ENCODE data around the gene DMXL1.

DMXL1 gene, protein sequence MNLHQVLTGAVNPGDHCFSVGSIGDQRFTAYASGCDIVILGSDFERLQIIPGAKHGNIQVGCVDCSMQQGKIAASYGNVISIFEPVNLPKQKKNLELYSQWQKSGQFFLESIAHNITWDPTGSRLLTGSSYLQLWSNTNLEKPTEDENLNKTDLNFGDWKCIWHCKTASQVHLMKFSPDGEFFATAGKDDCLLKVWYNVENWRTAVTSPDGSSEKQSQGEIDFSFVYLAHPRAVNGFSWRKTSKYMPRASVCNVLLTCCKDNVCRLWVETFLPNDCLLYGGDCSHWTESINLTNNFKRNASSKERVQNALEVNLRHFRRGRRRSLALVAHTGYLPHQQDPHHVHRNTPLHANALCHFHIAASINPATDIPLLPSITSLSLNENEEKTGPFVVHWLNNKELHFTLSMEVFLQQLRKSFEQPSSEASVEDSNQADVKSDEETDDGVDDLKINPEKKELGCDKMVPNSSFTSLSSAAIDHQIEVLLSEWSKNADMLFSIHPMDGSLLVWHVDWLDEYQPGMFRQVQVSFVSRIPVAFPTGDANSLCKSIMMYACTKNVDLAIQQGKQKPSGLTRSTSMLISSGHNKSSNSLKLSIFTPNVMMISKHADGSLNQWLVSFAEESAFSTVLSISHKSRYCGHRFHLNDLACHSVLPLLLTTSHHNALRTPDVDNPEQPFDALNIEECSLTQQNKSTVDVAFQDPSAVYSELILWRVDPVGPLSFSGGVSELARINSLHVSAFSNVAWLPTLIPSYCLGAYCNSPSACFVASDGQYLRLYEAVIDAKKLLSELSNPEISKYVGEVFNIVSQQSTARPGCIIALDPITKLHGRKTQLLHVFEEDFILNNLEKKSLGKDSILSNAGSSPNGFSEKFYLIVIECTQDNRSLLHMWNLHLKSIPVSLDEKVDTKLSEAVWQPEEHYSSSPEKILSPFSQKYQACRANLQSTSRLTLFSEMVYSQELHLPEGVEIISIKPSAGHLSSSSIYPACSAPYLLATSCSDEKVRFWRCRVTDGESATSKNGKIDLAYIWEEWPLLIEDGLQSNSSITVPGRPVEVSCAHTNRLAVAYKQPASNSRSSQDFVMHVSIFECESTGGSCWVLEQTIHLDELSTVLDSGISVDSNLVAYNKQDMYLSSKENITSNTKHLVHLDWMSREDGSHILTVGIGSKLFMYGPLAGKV (N-terminal part only)

DNA sequence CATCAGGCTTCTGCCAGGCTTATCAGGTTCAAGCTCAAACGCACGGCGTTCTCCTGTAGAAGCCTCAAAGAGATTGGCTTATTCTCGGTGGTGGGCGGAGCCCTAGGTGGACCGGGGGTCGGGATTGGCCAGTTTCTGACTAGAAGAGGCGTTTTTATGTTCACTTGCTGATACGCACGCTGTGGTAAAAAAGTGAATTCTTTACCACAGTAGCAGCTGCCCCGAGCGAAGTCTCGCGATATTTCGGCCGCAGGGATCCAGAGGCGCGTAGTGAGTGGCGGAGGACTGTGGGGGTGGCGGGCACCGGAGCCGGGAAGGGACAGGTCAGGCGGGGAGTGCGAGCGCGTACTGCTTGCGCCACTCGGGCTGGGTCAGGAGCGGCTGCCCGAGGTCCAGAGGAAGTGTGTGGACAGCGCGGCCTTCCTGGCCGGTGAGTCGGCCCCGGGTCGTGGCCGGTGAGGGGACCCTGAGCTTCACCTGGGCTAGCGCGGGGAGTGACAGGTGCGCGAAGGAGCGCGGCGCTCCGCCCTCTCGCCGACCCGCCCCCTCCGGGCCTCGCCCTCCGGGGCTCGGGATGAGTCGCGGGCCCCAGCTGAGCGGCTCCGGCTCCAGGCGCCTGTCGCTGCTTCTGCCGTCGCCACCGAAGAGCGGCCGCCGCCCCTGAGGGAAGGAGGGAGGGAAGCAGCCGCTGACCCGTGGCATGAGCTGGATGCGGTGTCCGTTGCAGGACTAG, at the start of gene DMXL1:
Gene DMXL1 (plus strand): TSS at position 260 of the 733 bp plus-strand sequence. CDS start 483 bp downstream, outside the sequence.
- Mint-ChIP-seq H3K4me3 (peak within 1 kb of the TSS; percentile 92), H3K9me3 (no peaks in the 10 kb centered on the region), H3K27me3 (no peaks in the 10 kb centered on the region), H3K4me1 (ENCODE audit: low read depth) (peaks cover 41% of the 10 kb centered on the region), H3K27ac (peak within 1 kb of the TSS; percentile 97), H3K36me3 (ENCODE audit: low read depth) (peaks cover 11% of the 10 kb centered on the region)
- peak; percentile 97 for DNase-seq

DNA sequence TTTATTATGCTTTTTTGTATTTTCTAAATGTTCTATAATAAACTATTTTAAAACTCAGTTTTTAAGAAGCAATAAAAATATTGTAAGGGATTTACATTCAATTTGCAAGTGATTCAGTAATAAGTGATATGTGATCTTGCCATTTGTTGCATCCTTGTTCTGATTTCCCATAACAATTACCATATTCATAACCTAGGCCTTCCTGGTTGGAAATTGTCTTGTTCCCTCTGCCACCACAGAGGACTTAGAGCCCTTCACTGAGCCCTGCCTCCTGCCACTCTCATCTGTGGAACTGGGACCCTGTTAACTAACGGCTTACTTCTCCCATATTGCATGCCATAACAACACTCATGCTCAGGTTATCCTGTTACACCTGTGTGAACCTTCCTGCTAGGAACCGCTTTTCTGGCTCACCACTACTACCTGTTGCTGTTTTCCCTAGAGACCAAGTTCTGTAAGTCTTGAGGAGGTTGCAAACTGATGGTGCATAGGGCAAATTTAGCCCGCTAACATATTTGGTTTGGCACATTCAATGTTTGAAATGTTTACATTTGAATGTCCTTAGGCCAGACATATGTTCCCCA, 49.6 kb upstream of the DMXL1 start:
- H3K9me3 Mint-ChIP-seq, result no peaks in the 10 kb centered on the region
- no peak overlapping the region for H3K27ac Mint-ChIP-seq
- H3K27me3 Mint-ChIP-seq, result no peaks in the 10 kb centered on the region
- no peak overlapping the region for H3K4me3 Mint-ChIP-seq
- peaks cover 5% of the 10 kb centered on the region for H3K4me1 Mint-ChIP-seq (ENCODE audit: low read depth)
- DNase-seq, result no peak
- no peaks in the 10 kb centered on the region for H3K36me3 Mint-ChIP-seq (ENCODE audit: low read depth)

DNA sequence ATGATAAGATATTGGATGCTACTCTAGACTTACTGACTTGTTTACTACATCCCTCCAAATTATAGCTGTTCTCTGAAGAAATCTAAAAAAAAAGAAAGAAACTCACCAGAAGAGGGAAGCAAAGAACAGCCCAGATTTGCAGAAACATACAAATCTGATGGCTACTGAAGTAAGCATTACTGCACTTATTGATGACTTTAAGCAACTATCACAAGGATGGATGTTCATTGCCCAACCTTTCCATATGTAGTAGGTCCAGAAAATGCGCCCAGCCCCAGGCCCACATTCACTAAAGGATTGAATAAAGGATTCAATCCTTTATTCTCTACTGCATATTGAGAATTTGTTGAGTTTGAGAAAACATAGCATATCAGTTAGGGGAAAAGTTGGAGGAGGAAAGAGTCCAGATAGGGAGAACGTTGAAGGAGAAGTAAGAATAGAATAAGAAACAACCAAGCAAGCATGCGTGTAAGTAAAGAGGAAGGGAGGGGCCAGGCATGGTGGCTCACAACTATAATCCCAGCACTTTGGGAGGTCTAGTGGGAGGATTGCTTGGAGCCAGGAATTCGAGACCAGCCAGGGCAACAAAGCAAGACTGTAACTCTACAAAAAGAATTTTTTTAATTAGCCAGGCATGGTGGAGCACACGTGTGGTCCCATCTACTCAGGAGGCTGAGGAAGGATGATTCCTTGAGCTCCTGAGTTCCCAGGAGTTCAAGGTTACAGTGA, 48.7 kb upstream of the DMXL1 start:
- H3K9me3 Mint-ChIP-seq, result no peaks in the 10 kb centered on the region
- DNase-seq, result no peak
- no peak overlapping the region for H3K4me3 Mint-ChIP-seq
- no peak overlapping the region for H3K27ac Mint-ChIP-seq
- H3K27me3 Mint-ChIP-seq, result no peaks in the 10 kb centered on the region
- H3K4me1 Mint-ChIP-seq (ENCODE audit: low read depth), result peaks cover 5% of the 10 kb centered on the region
- no peaks in the 10 kb centered on the region for H3K36me3 Mint-ChIP-seq (ENCODE audit: low read depth)

DNA sequence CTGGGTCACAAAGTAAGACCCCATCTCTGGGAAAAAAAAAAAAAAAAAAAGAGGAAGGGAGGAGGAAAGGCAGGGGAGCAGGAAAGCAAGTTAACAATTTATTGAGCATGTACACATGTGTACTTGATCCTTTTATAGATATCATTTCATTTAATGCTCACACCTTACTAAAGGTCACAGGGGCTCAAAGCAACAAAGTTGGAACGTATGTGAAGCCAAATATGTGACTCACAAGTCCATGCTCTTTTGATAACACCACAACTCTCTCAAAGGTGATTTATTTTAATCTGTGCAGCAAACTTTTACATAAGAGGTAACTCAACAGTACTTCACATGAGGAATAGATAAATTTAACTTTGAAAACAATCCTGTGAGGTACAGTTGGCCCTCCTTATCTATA, 48.1 kb upstream of the DMXL1 start:
- no peaks in the 10 kb centered on the region for H3K9me3 Mint-ChIP-seq
- H3K4me3 Mint-ChIP-seq, result no peak overlapping the region
- peaks cover 7% of the 10 kb centered on the region for H3K4me1 Mint-ChIP-seq (ENCODE audit: low read depth)
- H3K27ac Mint-ChIP-seq, result no peak overlapping the region
- no peaks in the 10 kb centered on the region for H3K27me3 Mint-ChIP-seq
- H3K36me3 Mint-ChIP-seq (ENCODE audit: low read depth), result no peaks in the 10 kb centered on the region
- no peak for DNase-seq

DNA sequence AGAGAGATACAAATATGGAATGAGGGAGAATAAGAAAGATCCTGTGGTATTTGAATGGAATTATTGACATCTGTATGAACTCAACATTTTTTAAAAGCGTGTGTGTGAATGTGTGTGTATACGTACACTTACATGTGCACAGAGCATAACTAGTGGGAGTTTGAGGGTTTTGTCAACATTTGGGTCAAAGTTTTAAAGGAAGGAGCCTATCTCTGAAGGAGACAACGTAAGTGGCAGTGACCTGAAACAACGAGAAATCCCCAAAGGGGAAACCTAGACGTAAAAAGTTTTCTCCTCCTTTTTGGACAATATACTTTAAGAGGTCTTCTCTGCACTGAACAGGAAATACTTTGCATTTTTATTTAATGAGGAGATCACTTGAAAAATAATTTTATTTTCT, 42.3 kb upstream of the DMXL1 start:
- no peaks in the 10 kb centered on the region for H3K27me3 Mint-ChIP-seq
- no peak overlapping the region for H3K4me3 Mint-ChIP-seq
- H3K27ac Mint-ChIP-seq, result no peak overlapping the region
- H3K36me3 Mint-ChIP-seq (ENCODE audit: low read depth), result no peaks in the 10 kb centered on the region
- no peak for DNase-seq
- peaks cover 35% of the 10 kb centered on the region for H3K4me1 Mint-ChIP-seq (ENCODE audit: low read depth)
- H3K9me3 Mint-ChIP-seq, result no peaks in the 10 kb centered on the region

DNA sequence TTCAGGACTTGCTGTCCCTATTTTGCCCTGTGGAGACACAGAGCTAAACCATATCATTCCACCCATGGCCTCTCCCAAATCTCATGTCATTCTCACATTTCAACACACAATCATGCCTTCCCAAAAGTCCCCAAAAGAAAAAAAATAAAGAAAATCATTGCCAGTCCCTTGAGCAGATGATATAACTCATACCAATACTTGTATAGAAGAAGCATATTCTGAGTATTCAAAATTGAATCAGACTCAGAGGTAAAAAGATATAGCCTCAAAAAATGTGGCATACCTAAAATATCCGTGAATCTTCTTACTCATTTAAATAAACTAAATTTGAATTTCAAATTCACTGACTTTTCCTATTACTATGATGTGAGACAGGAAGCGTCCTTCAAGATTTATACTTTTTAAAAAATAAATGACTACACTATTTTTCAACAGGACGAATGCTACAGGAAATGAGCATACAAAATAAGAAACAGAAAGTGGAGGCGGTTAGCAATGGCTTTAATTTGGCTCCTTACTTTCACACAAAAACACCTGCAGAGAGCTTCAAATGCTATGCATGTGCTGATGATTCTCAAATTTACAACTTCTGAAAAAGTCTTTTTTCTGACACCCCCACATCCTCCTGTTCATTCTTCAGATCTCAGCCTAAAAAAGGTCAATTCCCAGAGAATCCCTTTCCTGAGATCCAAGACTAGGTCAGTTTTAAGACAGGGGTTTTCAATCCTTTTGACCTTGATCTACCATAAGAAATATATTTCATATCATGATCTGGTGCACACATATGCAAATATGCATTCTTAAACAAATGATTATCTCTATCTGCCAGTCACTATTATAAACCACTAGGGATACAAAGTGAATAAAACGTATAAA, 39.6 kb upstream of the DMXL1 start:
- H3K4me1 Mint-ChIP-seq (ENCODE audit: low read depth), result peaks cover 39% of the 10 kb centered on the region
- H3K9me3 Mint-ChIP-seq, result no peaks in the 10 kb centered on the region
- H3K27me3 Mint-ChIP-seq, result no peaks in the 10 kb centered on the region
- peak overlapping the region; percentile 93 for H3K27ac Mint-ChIP-seq
- H3K36me3 Mint-ChIP-seq (ENCODE audit: low read depth), result no peaks in the 10 kb centered on the region
- DNase-seq, result no peak
- H3K4me3 Mint-ChIP-seq, result peak overlapping the region; percentile 47

DNA sequence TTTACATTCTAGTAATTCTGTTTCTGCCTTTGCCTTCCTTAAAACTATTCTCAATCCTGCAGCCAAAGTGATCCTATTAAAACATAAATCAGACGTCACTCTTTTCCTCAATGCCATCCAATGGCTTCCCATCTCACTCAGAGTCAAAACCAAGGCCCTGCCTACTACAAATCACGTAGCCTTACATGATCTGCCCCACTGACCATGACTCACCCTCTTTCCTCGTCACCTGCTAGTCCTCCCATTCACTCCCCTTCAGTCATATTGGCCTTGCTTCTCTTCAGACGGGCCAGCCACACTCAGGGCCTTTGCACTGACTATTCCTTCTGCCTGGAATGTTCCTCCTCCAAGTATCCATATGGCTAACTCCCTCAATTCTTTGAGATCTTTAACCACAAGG, 39.0 kb upstream of the DMXL1 start:
- DNase-seq, result no peak
- Mint-ChIP-seq H3K27me3 (no peaks in the 10 kb centered on the region), H3K4me3 (peak overlapping the region; percentile 47), H3K36me3 (ENCODE audit: low read depth) (no peaks in the 10 kb centered on the region), H3K4me1 (ENCODE audit: low read depth) (peaks cover 43% of the 10 kb centered on the region), H3K9me3 (no peaks in the 10 kb centered on the region), H3K27ac (peak overlapping the region; percentile 93)

DNA sequence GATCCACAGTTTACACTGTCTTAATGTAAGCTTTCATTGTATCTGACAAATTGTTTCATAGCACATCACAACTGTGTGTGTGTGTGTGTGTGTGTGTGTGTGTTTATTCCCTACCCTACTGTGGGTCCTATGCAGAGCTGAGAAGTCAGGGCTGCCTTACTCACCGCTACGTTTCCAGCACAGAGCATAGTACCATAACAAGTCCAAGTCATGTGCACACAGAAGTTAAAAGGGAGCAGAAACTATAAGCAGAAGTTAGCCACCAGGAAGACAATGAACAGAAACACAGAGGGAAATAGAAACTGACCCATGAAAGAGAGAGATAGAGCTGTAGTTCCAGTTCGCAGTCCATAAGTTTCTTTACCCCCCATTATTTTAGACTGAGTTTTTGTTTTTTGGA, 38.2 kb upstream of the DMXL1 start:
- DNase-seq, result no peak
- Mint-ChIP-seq H3K36me3 (ENCODE audit: low read depth) (no peaks in the 10 kb centered on the region), H3K4me1 (ENCODE audit: low read depth) (peaks cover 41% of the 10 kb centered on the region), H3K27ac (peak overlapping the region; percentile 5), H3K27me3 (no peaks in the 10 kb centered on the region), H3K4me3 (no peak overlapping the region), H3K9me3 (no peaks in the 10 kb centered on the region)

DNA sequence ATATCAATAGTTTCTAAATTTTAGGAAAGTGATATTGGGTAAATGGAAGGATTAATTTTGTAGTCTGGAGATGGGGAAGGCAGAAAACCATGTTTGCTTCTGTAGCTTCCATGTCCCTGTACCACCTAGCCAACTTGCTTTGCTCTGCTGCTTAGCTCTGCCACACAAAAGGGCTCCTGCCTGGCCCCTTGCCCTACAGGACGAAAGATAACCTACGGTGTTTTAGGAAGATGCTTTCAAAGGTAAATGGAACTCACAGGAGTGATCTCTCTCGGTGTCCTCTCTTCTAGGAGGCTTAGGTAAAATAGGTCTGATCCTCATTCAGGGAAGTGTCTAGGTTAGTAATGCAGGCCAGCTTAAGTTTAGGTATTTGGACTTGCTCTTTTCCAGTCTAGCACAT, 37.8 kb upstream of the DMXL1 start:
- peaks cover 41% of the 10 kb centered on the region for H3K4me1 Mint-ChIP-seq (ENCODE audit: low read depth)
- no peaks in the 10 kb centered on the region for H3K9me3 Mint-ChIP-seq
- H3K36me3 Mint-ChIP-seq (ENCODE audit: low read depth), result no peaks in the 10 kb centered on the region
- H3K4me3 Mint-ChIP-seq, result no peak overlapping the region
- H3K27ac Mint-ChIP-seq, result no peak overlapping the region
- DNase-seq, result no peak
- H3K27me3 Mint-ChIP-seq, result no peaks in the 10 kb centered on the region

DNA sequence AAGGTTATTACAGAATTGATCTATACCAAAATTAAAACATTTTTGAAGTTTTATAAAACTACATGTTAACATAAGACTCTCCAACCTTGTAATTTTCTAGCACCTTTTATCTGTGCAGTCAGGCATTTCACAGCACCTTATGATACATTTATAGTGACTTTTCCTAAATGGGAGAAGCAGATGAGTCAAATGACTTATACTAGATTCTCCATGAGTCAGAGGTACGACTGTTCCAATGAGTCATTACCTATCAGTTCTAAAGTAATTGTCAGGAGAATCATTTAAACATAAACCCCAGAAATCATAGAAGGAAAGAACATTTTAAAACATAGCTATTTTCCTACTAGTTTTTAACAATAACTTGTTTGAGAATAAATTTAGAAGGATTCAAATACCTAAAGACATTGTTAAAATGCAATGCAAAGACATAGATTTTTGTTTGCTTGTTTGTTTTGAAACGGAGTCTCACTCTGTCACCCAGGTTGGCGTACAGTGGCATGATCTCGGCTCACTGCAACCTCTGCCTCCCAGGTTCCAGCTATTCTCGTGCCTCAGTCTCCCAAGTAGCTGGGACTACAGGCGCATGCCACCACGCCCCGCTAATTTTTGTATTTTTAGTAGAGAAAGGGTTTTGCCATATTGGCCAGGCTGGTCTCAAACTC, 34.7 kb upstream of the DMXL1 start:
- Mint-ChIP-seq H3K36me3 (ENCODE audit: low read depth) (no peaks in the 10 kb centered on the region), H3K9me3 (no peaks in the 10 kb centered on the region), H3K27me3 (no peaks in the 10 kb centered on the region), H3K27ac (peak overlapping the region; percentile 81), H3K4me1 (ENCODE audit: low read depth) (peaks cover 30% of the 10 kb centered on the region), H3K4me3 (no peak overlapping the region)
- no peak for DNase-seq

DNA sequence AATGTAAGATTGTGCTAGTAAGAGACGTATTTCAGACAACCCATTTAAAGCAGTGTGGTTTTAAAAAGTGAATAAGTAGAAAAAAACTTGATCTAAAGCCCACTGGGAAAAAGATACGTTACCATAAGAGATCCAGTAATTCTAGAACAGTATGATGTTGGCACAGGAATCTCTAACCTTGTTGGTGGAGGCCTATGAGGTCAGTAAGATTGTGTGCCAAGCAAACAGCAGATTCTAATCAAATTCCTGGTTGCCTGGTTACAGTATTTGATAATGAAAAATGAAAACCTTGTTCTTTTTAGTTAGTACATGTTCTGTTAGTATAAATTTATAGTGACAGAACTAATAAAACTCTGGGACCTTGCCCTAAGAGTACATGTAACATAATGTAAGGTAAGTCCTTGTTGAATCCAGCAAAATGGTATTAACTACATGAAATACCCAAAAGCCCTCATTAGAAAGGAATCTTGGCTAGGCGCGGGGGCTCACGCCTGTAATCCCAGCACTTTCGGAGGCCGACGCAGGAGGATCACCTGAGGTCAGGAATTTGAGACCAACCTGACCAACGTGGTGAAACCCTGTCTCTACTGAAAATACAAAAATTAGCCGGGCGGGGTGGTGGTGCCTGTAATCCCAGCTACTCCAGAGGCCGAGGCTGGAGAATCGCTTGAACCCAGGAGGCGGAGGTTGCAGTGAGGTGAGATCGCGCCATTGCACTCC, 33.2 kb upstream of the DMXL1 start:
- DNase-seq, result no peak
- Mint-ChIP-seq H3K36me3 (ENCODE audit: low read depth) (no peaks in the 10 kb centered on the region), H3K27ac (no peak overlapping the region), H3K4me1 (ENCODE audit: low read depth) (peaks cover 15% of the 10 kb centered on the region), H3K27me3 (no peaks in the 10 kb centered on the region), H3K9me3 (no peaks in the 10 kb centered on the region), H3K4me3 (no peak overlapping the region)

DNA sequence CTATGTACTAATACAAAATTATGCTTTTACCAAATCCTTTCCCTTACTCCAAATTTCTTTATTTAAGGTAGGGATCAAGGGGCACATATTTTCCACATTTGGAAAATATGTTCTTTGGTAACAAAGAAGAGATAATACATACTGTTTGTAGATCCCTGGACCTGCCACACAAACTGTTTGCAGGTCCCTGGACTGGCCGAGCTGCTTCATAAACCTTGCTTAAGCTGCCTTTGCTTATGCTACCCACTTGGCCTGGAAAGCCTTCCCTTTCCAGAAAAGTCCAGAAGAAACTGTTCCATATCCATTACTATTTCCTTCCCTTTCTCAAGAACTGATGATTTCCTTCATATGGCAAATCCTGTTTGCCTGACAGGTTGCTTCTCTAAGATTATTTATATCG, 22.6 kb upstream of the DMXL1 start:
- no peaks in the 10 kb centered on the region for H3K4me1 Mint-ChIP-seq (ENCODE audit: low read depth)
- H3K36me3 Mint-ChIP-seq (ENCODE audit: low read depth), result no peaks in the 10 kb centered on the region
- DNase-seq, result no peak
- no peaks in the 10 kb centered on the region for H3K27me3 Mint-ChIP-seq
- H3K9me3 Mint-ChIP-seq, result no peaks in the 10 kb centered on the region
- H3K27ac Mint-ChIP-seq, result no peak overlapping the region
- H3K4me3 Mint-ChIP-seq, result no peak overlapping the region

All from activated T-cell treated with anti-CD3 and anti-CD28 coated beads, Interleukin-2, amount 50 U/mL, for 24 hours (primary cell).